ENCODE measurements around the gene PHC2.
A peak's percentile ranks its signal among the peaks of the same experiment; 100 is the strongest.

- TF ChIP-seq ARNTL (CRISPR knock-in tag; IDR thresholded peaks at IDR 0.05) (no peak), BHLHE40 (IDR thresholded peaks at IDR 0.05; ENCODE audit: low read length) (no peak), POLR2A (IDR thresholded peaks at IDR 0.05; ENCODE audit: insufficient read depth in 1 of 2, low read depth in 2 of 2, low read length in 2 of 2) (no peak), CTCF (CRISPR knock-in tag; IDR thresholded peaks at IDR 0.05) (peak; percentile 87), EP300 (IDR thresholded peaks at IDR 0.05; ENCODE audit: low read depth in 2 of 2, low read length in 2 of 2) (no peak), EP300 (CRISPR knock-in tag; IDR thresholded peaks at IDR 0.05; ENCODE audit: borderline replicate concordance) (no peak), TRIM24 (CRISPR knock-in tag; IDR thresholded peaks at IDR 0.05) (no peak), ZHX1 (CRISPR knock-in tag; IDR thresholded peaks at IDR 0.05; ENCODE audit: low read depth) (no peak), U2AF1 (optimal IDR thresholded peaks at IDR 0.05; ENCODE audit: low read depth, low read length) (no peak), ZBTB3 (CRISPR knock-in tag; IDR thresholded peaks at IDR 0.05; ENCODE audit: borderline replicate concordance, low read depth) (no peak), ZNF343 (CRISPR knock-in tag; IDR thresholded peaks at IDR 0.05) (no peak), DDIT3 (CRISPR knock-in tag; IDR thresholded peaks at IDR 0.05) (no peak), ZNF629 (CRISPR knock-in tag; conservative IDR thresholded peaks at IDR 0.05) (no peak), CEBPB (IDR thresholded peaks at IDR 0.05; ENCODE audit: borderline replicate concordance, low read depth, low read length) (no peak), EZH2 (conservative IDR thresholded peaks at IDR 0.05; ENCODE audit: low read depth, low read length) (no peak)
Measured at GRCh38 chr1:33470495-33471012, 39.7 kb upstream of the PHC2 start.

All from HepG2 (cell line).